Thoracic aorta (tissue), 2 donors: ENCODE results near the gene GAB4. TPM values are rescaled to one million over a fixed set of nuclear protein-coding genes. Genes with fewer than 3 reads are reported as not detected.

Source experiments
- ATAC-seq: fragments of 150-250 bp; one replicate; pipeline ENCODE4 v1.8.0; 2017; ENCODE audit warnings: low read depth; ENCODE audit not compliant: insufficient number of reproducible peaks, low FRiP score
- DNase-seq: peaks from one replicate; pipeline ENCODE4 v3.0.0-alpha.2; 2020; ENCODE audit warnings: low spot score
- H3K27ac ChIP-seq, 2 donors: fragments of 200-600 bp; sonication (generic); 1 replicate in 1 of 2; 2 replicates in 1 of 2; pipeline ENCODE4 v1.5.1; 2016; ENCODE audit warnings: mild to moderate bottlenecking in 2 of 2, moderate library complexity in 2 of 2
- H3K27me3 ChIP-seq: fragments of 200-600 bp; sonication (generic); replicated peaks from 2 replicates; pipeline ENCODE4 v1.6.0; 2016; ENCODE audit warnings: mild to moderate bottlenecking; ENCODE audit not compliant: insufficient read depth
- H3K36me3 ChIP-seq: fragments of 200-600 bp; sonication (generic); one replicate; pipeline ENCODE4 v1.5.1; 2016
- H3K4me1 ChIP-seq, 2 donors: fragments of 200-600 bp; sonication (generic); 1 replicate in 1 of 2; 2 replicates in 1 of 2; pipeline versions ENCODE4 v1.5.1 to v1.6.0; 2016; ENCODE audit warnings: low read depth in 2 of 2, mild to moderate bottlenecking in 1 of 2; ENCODE audit not compliant: control insufficient read depth in 1 of 2
- H3K4me3 ChIP-seq: fragments of 200-600 bp; sonication (generic); 2 replicates; pipeline ENCODE4 v1.5.1; 2016; ENCODE audit warnings: mild to moderate bottlenecking
- H3K9me3 ChIP-seq: fragments of 200-600 bp; sonication (generic); 2 replicates; pipeline ENCODE4 v1.5.1; 2016
- total RNA-seq, 2 donors: library from RNA; depleted of rRNA; stranded (reverse); fragments of >200 nt; gene quantifications; one replicate each; pipeline versions ENCODE4 v1.1.0 to v1.2.3, GENCODE V29; 2016
- TF ChIP-seq, protein P1 (sequence below): fragments of 200-600 bp; sonication (generic); IDR thresholded peaks from one replicate; pipeline ENCODE4 v1.5.1; 2019; ENCODE audit warnings: antibody characterized with exemption

Gene GAB4, protein sequence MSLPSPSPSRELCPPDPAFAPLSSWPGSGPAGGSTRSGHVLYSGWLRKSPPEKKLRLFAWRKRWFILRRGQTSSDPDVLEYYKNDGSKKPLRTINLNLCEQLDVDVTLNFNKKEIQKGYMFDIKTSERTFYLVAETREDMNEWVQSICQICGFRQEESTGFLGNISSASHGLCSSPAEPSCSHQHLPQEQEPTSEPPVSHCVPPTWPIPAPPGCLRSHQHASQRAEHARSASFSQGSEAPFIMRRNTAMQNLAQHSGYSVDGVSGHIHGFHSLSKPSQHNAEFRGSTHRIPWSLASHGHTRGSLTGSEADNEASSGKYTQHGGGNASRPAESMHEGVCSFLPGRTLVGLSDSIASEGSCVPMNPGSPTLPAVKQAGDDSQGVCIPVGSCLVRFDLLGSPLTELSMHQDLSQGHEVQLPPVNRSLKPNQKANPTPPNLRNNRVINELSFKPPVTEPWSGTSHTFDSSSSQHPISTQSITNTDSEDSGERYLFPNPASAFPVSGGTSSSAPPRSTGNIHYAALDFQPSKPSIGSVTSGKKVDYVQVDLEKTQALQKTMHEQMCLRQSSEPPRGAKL
- total RNA-seq, result not detected

DNA sequence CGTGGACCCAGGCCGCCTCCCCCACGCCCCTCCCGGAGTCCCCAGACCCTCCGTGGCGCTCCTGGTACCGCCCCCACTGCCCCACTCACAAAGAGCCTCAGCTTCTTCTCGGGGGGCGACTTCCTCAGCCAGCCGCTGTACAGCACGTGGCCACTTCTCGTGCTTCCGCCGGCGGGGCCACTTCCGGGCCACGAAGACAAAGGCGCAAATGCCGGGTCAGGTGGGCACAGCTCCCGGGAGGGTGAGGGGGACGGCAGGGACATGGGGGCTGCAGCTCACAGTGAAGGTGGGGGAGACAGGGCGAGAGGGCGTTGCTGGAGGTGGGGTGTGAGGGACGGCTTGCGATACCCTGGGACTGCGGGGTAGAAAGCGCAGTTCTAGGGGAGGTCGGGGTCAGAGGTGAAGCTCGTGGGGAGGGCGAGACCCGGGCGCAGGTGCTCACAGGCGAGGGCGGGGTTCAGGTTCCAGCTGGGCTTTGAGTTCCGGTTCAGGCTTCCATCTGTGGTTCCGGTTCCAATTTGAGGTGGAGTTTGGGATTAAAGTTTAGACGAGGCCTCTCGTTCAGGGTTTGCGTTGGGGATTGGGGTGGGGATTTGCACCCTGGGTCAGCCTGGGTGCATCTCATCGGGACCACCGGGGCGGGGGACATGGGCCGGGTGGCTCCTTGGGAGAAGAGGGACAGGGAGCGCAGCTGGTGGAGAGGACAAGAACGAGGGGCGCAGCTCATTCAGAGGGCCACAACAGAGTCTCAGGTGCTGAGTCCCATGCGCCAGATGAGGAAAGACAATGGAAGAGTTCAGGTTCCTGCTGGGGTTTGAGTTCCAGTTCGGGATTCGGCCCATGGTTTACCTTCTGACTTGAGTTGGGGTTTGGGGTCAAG, at the start of gene GAB4:
TSS of gene GAB4 (minus strand) at position 371 of the 880 bp plus-strand sequence. CDS start at position 263, 108 bp downstream.
- ATAC-seq (no peak), DNase-seq (no peak)
- H3K27me3 ChIP-seq, result no peaks in the 10 kb centered on the region
- H3K4me3 ChIP-seq, result no peak within 1 kb of the TSS
- no peaks in the 10 kb centered on the region for H3K4me1 ChIP-seq
- no peak within 1 kb of the TSS for H3K27ac ChIP-seq
- TF ChIP-seq, protein P1, sequence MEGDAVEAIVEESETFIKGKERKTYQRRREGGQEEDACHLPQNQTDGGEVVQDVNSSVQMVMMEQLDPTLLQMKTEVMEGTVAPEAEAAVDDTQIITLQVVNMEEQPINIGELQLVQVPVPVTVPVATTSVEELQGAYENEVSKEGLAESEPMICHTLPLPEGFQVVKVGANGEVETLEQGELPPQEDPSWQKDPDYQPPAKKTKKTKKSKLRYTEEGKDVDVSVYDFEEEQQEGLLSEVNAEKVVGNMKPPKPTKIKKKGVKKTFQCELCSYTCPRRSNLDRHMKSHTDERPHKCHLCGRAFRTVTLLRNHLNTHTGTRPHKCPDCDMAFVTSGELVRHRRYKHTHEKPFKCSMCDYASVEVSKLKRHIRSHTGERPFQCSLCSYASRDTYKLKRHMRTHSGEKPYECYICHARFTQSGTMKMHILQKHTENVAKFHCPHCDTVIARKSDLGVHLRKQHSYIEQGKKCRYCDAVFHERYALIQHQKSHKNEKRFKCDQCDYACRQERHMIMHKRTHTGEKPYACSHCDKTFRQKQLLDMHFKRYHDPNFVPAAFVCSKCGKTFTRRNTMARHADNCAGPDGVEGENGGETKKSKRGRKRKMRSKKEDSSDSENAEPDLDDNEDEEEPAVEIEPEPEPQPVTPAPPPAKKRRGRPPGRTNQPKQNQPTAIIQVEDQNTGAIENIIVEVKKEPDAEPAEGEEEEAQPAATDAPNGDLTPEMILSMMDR, result no peak
- H3K9me3 ChIP-seq, result peaks cover 4% of the 10 kb centered on the region
- no peaks in the 10 kb centered on the region for H3K36me3 ChIP-seq

DNA sequence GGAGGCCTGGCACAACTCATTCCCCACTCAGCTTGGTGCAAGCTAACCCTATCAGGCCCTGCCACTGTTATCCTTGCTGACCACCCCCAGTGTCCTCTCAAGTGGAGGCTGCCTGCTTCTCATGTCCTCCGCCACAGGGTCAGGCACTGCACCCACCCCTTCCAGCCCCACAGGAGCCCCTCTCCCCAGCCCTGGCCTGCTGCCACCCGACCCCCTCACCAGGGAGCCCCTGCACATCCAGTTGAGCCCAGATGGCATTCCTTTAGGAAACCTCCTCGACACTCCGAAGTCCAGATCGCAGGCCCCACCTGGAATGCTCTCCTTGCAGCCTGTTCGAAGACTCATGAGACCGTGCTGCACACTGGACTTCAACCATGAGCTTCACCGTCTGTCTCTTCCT, 48.8 kb upstream of the GAB4 start:
- ATAC-seq (no peak), DNase-seq (no peak)
- H3K4me3 ChIP-seq, result no peak overlapping the region
- H3K27ac ChIP-seq, result no peak overlapping the region
- no peaks in the 10 kb centered on the region for H3K9me3 ChIP-seq
- no peaks in the 10 kb centered on the region for H3K4me1 ChIP-seq
- H3K36me3 ChIP-seq, result no peaks in the 10 kb centered on the region
- TF ChIP-seq, protein P1, result no peak
- H3K27me3 ChIP-seq, result no peaks in the 10 kb centered on the region

DNA sequence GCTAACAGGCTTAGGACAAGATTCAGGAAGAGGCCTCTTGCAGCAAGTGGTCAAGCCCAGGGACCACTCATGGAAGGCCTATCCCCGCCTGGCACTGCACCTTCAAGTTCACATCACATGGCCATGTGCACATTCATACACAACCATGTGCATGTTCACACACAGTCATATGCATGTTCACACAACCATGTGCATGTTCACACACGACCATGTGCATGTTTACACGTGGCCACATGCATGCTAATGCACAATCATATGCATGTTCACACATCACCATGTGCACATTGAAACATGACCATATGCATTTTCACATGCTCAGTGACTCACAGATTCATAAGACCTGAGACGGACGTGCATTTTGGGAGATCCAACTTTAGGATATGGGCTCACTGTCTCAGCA, 48.0 kb upstream of the GAB4 start:
- H3K36me3 ChIP-seq, result no peaks in the 10 kb centered on the region
- DNase-seq (no peak), ATAC-seq (no peak)
- H3K27me3 ChIP-seq, result no peaks in the 10 kb centered on the region
- H3K27ac ChIP-seq, result no peak overlapping the region
- TF ChIP-seq, protein P1, result no peak
- H3K4me3 ChIP-seq, result no peak overlapping the region
- H3K4me1 ChIP-seq, result no peaks in the 10 kb centered on the region
- no peaks in the 10 kb centered on the region for H3K9me3 ChIP-seq

DNA sequence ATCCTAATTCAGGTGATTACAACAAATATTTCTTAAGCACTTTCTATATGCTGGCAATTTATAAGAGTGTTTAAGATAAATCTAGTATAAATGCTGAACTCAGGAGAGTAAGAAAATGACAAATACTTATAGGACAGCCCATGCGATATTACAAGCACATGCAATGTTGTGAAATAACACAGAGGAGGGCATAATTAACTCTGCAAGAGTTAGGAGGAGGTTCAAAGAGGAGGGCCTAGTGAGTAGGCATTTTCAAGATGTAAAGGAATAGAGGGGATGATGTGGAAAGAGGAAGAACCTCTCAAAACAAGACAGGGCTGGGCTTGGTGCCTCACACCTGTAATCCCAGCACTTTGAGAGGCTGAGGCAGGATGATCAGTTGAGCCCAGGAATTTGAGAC, 39.6 kb upstream of the GAB4 start:
- H3K36me3 ChIP-seq, result no peaks in the 10 kb centered on the region
- no peak overlapping the region for H3K27ac ChIP-seq
- TF ChIP-seq, protein P1, result no peak
- H3K9me3 ChIP-seq, result no peaks in the 10 kb centered on the region
- no peak for ATAC-seq
- DNase-seq, result no peak
- no peaks in the 10 kb centered on the region for H3K4me1 ChIP-seq
- no peak overlapping the region for H3K4me3 ChIP-seq
- no peaks in the 10 kb centered on the region for H3K27me3 ChIP-seq
